ENCODE data around the gene FBXL17. TPM values are rescaled to one million over a fixed set of nuclear protein-coding genes. Genes with fewer than 3 reads are reported as not detected.

FBXL17 gene
- total and polyA plus RNA-seq, 2 of the 13 experiments (the other 11 are each of a cell fraction or from before 2014, with no cell fraction given) = 3.0 to 7.9 TPM

DNA sequence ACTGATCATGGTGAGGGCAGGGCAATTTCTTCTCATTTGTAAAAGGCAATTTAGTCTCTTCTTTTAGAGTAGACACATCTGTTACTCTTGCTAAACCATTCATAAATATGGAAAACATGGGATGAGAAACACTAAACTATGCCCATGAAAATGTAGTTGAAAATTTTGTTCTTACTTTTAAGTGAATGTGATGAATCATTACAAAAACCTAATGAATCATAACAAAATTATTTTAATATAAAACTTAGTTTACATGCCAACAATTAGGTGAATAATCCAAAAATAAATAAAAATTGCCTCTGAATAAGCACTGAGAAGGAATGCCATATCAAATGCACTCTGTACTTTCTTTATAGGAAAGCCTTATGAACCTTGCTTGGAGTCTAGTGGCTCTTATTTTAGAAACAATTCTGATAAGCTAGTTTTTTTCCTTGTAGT is 413.5 kb downstream of the FBXL17 start:
- ATAC-seq (no peak), DNase-seq (ENCODE audit: low spot score) (no peak), FAIRE-seq (no peak)
- Histone ChIP-seq H3K4me1 (ENCODE audit: insufficient read depth, low read length) (no peaks in the 10 kb centered on the region), H3K4me2 (ENCODE audit: low read depth, low read length) (no peak overlapping the region), H3K79me2 (ENCODE audit: insufficient read depth, low read length) (no peaks in the 10 kb centered on the region), H3K9ac (ENCODE audit: insufficient read depth, low read depth, low read length) (no peak overlapping the region), H3K36me3 (replicated peaks in 1 of 2; ENCODE audit: control insufficient read depth in 1 of 2, insufficient read depth in 2 of 2, low read length in 2 of 2) (no peaks in the 10 kb centered on the region), H4K20me1 (ENCODE audit: insufficient read depth, low read length) (no peaks in the 10 kb centered on the region), H3K9me3 (ENCODE audit: low read length) (no peaks in the 10 kb centered on the region), H3K27me3 (ENCODE audit: control insufficient read depth in 1 of 2, insufficient read depth in 2 of 2, low read length in 2 of 2) (no peaks in the 10 kb centered on the region), H2AFZ (ENCODE audit: low read length) (no peak overlapping the region), H3K4me3 (replicated peaks in 1 of 3; ENCODE audit: insufficient read depth in 1 of 3, low read depth in 2 of 3, low read length in 3 of 3) (no peak overlapping the region), H3K27ac (ENCODE audit: extremely low read length, insufficient read depth, low read length) (no peak overlapping the region)
- TF ChIP-seq, protein P1, sequence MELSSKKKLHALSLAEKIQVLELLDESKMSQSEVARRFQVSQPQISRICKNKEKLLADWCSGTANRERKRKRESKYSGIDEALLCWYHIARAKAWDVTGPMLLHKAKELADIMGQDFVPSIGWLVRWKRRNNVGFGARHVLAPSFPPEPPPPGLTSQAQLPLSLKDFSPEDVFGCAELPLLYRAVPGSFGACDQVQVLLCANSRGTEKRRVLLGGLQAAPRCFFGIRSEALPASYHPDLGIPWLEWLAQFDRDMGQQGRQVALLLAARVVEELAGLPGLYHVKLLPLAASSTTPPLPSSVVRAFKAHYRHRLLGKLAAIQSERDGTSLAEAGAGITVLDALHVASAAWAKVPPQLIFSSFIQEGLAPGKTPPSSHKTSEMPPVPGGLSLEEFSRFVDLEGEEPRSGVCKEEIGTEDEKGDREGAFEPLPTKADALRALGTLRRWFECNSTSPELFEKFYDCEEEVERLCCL (CRISPR knock-in tag; IDR thresholded peaks at IDR 0.05; ENCODE audit: borderline replicate concordance) = no peak
- ChIA-PET CTCF (ENCODE audit: low intra/inter-chr PET ratio, low total read pairs) (no interaction called here), POLR2A (no interaction called here)
- BruUV-seq (replicated peaks) = no TSS peak
- intact Hi-C loops (cut with micrococcal nuclease; ENCODE audit: unreplicated experiment) = no loop called here
- in situ Hi-C loops (cut with HindIII; ENCODE audit: extremely low pct_ligation_motif_present, low pct_unique_long_range_greater_than_20kb) = no loop called here

DNA sequence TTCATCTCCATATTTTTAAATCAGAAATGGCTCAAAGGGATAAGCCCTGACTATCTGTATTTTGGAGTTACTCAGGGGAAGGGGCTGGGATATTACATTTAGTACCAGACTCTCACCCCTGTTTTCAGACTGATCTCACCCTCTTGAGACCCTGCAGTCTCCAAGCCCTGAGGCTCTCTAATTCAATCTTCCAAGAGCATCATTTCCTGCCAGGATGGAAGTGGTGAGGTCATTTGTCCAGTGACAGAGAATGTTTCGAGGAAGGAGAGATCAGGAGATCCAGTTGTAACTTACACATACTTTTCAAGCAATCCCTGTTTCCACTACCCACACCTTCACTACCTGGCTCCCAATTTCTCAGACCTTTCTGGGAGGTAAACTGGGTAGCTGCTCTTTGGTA is 415.7 kb downstream of the FBXL17 start:
- WGBS (ENCODE audit: low lambda C conversion rate) = 82% methylated on average over 1 of the region's 1 CpG
- DNase-seq (ENCODE audit: low spot score) (no peak), ATAC-seq (no peak), FAIRE-seq (no peak)
- in situ Hi-C loops (cut with HindIII; ENCODE audit: extremely low pct_ligation_motif_present, low pct_unique_long_range_greater_than_20kb) = no loop called here
- ChIA-PET POLR2A (no interaction called here), CTCF (ENCODE audit: low intra/inter-chr PET ratio, low total read pairs) (no interaction called here)
- Histone ChIP-seq H3K9me3 (ENCODE audit: low read length) (no peaks in the 10 kb centered on the region), H3K4me3 (replicated peaks in 1 of 3; ENCODE audit: insufficient read depth in 1 of 3, low read depth in 2 of 3, low read length in 3 of 3) (no peak overlapping the region), H3K27me3 (ENCODE audit: control insufficient read depth in 1 of 2, insufficient read depth in 2 of 2, low read length in 2 of 2) (no peaks in the 10 kb centered on the region), H3K4me2 (ENCODE audit: low read depth, low read length) (no peak overlapping the region), H3K79me2 (ENCODE audit: insufficient read depth, low read length) (no peaks in the 10 kb centered on the region), H3K27ac (ENCODE audit: extremely low read length, insufficient read depth, low read length) (no peak overlapping the region), H2AFZ (ENCODE audit: low read length) (no peak overlapping the region), H4K20me1 (ENCODE audit: insufficient read depth, low read length) (no peaks in the 10 kb centered on the region), H3K36me3 (replicated peaks in 1 of 2; ENCODE audit: control insufficient read depth in 1 of 2, insufficient read depth in 2 of 2, low read length in 2 of 2) (no peaks in the 10 kb centered on the region), H3K4me1 (ENCODE audit: insufficient read depth, low read length) (no peaks in the 10 kb centered on the region), H3K9ac (ENCODE audit: insufficient read depth, low read depth, low read length) (no peak overlapping the region)
- intact Hi-C loops (cut with micrococcal nuclease; ENCODE audit: unreplicated experiment) = no loop called here
- BruUV-seq (replicated peaks) = no TSS peak
- TF ChIP-seq SP140L (CRISPR knock-in tag; IDR thresholded peaks at IDR 0.05; ENCODE audit: borderline replicate concordance) = no peak
- TF ChIP-seq, protein P2, sequence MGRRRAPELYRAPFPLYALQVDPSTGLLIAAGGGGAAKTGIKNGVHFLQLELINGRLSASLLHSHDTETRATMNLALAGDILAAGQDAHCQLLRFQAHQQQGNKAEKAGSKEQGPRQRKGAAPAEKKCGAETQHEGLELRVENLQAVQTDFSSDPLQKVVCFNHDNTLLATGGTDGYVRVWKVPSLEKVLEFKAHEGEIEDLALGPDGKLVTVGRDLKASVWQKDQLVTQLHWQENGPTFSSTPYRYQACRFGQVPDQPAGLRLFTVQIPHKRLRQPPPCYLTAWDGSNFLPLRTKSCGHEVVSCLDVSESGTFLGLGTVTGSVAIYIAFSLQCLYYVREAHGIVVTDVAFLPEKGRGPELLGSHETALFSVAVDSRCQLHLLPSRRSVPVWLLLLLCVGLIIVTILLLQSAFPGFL (CRISPR knock-in tag; IDR thresholded peaks at IDR 0.05) = no peak
- no peak for TF ChIP-seq ZNF607 (CRISPR knock-in tag; IDR thresholded peaks at IDR 0.05; ENCODE audit: borderline replicate concordance)
- TF ChIP-seq, protein P3, sequence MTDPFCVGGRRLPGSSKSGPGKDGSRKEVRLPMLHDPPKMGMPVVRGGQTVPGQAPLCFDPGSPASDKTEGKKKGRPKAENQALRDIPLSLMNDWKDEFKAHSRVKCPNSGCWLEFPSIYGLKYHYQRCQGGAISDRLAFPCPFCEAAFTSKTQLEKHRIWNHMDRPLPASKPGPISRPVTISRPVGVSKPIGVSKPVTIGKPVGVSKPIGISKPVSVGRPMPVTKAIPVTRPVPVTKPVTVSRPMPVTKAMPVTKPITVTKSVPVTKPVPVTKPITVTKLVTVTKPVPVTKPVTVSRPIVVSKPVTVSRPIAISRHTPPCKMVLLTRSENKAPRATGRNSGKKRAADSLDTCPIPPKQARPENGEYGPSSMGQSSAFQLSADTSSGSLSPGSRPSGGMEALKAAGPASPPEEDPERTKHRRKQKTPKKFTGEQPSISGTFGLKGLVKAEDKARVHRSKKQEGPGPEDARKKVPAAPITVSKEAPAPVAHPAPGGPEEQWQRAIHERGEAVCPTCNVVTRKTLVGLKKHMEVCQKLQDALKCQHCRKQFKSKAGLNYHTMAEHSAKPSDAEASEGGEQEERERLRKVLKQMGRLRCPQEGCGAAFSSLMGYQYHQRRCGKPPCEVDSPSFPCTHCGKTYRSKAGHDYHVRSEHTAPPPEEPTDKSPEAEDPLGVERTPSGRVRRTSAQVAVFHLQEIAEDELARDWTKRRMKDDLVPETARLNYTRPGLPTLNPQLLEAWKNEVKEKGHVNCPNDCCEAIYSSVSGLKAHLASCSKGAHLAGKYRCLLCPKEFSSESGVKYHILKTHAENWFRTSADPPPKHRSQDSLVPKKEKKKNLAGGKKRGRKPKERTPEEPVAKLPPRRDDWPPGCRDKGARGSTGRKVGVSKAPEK (CRISPR knock-in tag; IDR thresholded peaks at IDR 0.05; ENCODE audit: borderline replicate concordance) = no peak
- TF ChIP-seq, protein P4, sequence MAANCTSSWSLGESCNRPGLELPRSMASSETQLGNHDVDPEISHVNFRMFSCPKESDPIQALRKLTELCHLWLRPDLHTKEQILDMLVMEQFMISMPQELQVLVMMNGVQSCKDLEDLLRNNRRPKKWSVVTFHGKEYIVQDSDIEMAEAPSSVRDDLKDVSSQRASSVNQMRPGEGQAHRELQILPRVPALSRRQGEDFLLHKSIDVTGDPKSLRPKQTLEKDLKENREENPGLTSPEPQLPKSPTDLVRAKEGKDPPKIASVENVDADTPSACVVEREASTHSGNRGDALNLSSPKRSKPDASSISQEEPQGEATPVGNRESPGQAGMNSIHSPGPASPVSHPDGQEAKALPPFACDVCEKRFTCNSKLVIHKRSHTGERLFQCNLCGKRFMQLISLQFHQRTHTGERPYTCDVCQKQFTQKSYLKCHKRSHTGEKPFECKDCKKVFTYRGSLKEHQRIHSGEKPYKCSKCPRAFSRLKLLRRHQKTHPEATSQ (CRISPR knock-in tag; IDR thresholded peaks at IDR 0.05; ENCODE audit: borderline replicate concordance) = no peak
- no peak for TF ChIP-seq ZNF326 (CRISPR knock-in tag; IDR thresholded peaks at IDR 0.05; ENCODE audit: borderline replicate concordance)
- TF ChIP-seq, protein P5, sequence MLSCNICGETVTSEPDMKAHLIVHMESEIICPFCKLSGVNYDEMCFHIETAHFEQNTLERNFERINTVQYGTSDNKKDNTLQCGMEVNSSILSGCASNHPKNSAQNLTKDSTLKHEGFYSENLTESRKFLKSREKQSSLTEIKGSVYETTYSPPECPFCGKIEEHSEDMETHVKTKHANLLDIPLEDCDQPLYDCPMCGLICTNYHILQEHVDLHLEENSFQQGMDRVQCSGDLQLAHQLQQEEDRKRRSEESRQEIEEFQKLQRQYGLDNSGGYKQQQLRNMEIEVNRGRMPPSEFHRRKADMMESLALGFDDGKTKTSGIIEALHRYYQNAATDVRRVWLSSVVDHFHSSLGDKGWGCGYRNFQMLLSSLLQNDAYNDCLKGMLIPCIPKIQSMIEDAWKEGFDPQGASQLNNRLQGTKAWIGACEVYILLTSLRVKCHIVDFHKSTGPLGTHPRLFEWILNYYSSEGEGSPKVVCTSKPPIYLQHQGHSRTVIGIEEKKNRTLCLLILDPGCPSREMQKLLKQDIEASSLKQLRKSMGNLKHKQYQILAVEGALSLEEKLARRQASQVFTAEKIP (CRISPR knock-in tag; IDR thresholded peaks at IDR 0.05; ENCODE audit: borderline replicate concordance) = no peak
- TF ChIP-seq JUND (CRISPR knock-in tag; IDR thresholded peaks at IDR 0.05) = no peak
